Heart right ventricle (tissue), 16 donors: ENCODE data around the gene NID1. TPM values are rescaled to one million over a fixed set of nuclear protein-coding genes. Genes with fewer than 3 reads are reported as not detected.
A peak's percentile ranks its signal among the peaks of the same experiment; 100 is the strongest.

Experiments used
- ATAC-seq, 8 donors: fragments of 200-7000 bp; cut with Tn5 transposase; one replicate each; pipeline ENCODE4 v1.9.1; 2020; ENCODE audit warnings: mild to moderate bottlenecking in 8 of 8, moderate library complexity in 8 of 8, moderate number of reproducible peaks in 1 of 8
- DNase-seq, 2 donors: peaks; one replicate each; pipeline ENCODE4 v3.0.0-alpha.2; 2020
- H3K27ac ChIP-seq, 10 donors: fragments of 200-600 bp; sonication (generic) in 2 of 10; one replicate each; pipeline versions ENCODE4 v1.5.0 to v1.8.0; 2020 to 2022; ENCODE audit warnings: mild to moderate bottlenecking in 3 of 10
- H3K27me3 ChIP-seq, 7 donors: fragments of 200-600 bp; one replicate each; pipeline ENCODE4 v1.8.0; 2021 to 2022; ENCODE audit warnings: mild to moderate bottlenecking in 2 of 7
- H3K36me3 ChIP-seq, 9 donors: fragments of 200-600 bp; sonication (generic) in 1 of 9; one replicate each; pipeline versions ENCODE4 v1.5.0 to v1.8.0; 2020 to 2022; ENCODE audit warnings: mild to moderate bottlenecking in 2 of 9
- H3K4me1 ChIP-seq, 9 donors: fragments of 200-600 bp; sonication (generic) in 1 of 9; one replicate each; pipeline versions ENCODE4 v1.5.0 to v1.8.0; 2020 to 2022; ENCODE audit warnings: mild to moderate bottlenecking in 4 of 9
- H3K4me3 ChIP-seq, 10 donors: fragments of 200-600 bp; sonication (generic) in 2 of 10; one replicate each; pipeline versions ENCODE4 v1.5.0 to v1.8.0; 2020 to 2022; ENCODE audit warnings: mild to moderate bottlenecking in 7 of 10, moderate library complexity in 2 of 10
- H3K9me3 ChIP-seq, 11 donors: fragments of 200-600 bp in 10 of 11; sonication (generic) in 2 of 11; one replicate each; pipeline versions ENCODE4 v1.5.0 to v1.8.0; 2013 to 2022; ENCODE audit warnings: mild to moderate bottlenecking in 2 of 11, control low read depth in 1 of 11, moderate library complexity in 1 of 11
- WGBS, 2 donors: extraction: QIAGEN DNeasy Blood & Tissue Kit; methylation state at CpG; one replicate each; pipeline ENCODE4 v1.1.7; 2013; ENCODE audit warnings: inconsistent platforms in 1 of 2; 5-methylcytosine and 5-hydroxymethylcytosine counted together
- intact Hi-C, 10 donors: fragments of 100-400 bp; cut with DNase I; formaldehyde crosslinking; loops; one replicate each; pipeline versions ENCODE4 v1.11.1 to v1.14.2; 2022
- polyA plus RNA-seq, 2 donors: library from polyadenylated mRNA; stranded (reverse); fragments of 200-250 nt; gene quantifications; one replicate each; pipeline ENCODE4 v1.2.3, GENCODE V29; 2013
- total RNA-seq, 10 donors: library from RNA; stranded (reverse); fragmentation: NEBNext Ultra II Directional in 3 of 10; extraction: Animal tissue kit (Norgen Biotek cat#: 25700) in 3 of 10; gene quantifications; one replicate each; pipeline versions ENCODE4 v1.2.1 to v1.2.4, GENCODE V29; 2021 to 2023
- TF ChIP-seq, protein P1 (sequence below), 9 donors: fragments of 200-600 bp; sonication (generic) in 2 of 9; IDR thresholded peaks; one replicate each; pipeline versions ENCODE4 v1.5.0 to v1.8.0; 2021 to 2022; ENCODE audit warnings: antibody characterized with exemption in 9 of 9, mild to moderate bottlenecking in 5 of 9, moderate library complexity in 1 of 9
- donor health status: Arrhythmogenic right ventricular cardiomyopathy.
- donor health status: ischemic (EF 13 %, LVEDD 7.1; RV severe dilation, severe dysfunction).
- donor health status: healthy with polysubstance abuse.
- donor health status: DM: no; HTN: yes; CAD: no.
- donor health status: DM: no; HTN: no; CAD: no.
- donor health status: ischemic (EF 25% LVEDD 6.9; RV normal size, moderate dysfunction).
- donor health status: ischemic (EF 25% LVEDD 5.7; RV mildly dilated, moderate dysfunction).
- donor health status: healthy.
- donor health status: DM: yes; HTN: yes; CAD: no.
- donor health status: Ischemic cardiomyopathy.
- donor health status: ischemic (EF 35%, LVEDD 5.7; RV mildly dilated, moderate dysfunction).
- donor health status: nonischemic (EF 11% LVEDD 7.7; RV severe dilation, severe dysfunction).
- donor health status: DM: yes; HTN: yes; CAD: no.
- donor health status: PGD.
- donor health status: ischemic (EF 29% LVEDD 5.4; RV normal size, mild dysfunction).
- donor health status: nonischemic (EF 23%, LVEDD 6.1; RV moderate dilation, normal function).

The NID1 gene
- total and polyA plus RNA-seq, 12 donors, result 30.2 to 120 (median 44.4) TPM

DNA sequence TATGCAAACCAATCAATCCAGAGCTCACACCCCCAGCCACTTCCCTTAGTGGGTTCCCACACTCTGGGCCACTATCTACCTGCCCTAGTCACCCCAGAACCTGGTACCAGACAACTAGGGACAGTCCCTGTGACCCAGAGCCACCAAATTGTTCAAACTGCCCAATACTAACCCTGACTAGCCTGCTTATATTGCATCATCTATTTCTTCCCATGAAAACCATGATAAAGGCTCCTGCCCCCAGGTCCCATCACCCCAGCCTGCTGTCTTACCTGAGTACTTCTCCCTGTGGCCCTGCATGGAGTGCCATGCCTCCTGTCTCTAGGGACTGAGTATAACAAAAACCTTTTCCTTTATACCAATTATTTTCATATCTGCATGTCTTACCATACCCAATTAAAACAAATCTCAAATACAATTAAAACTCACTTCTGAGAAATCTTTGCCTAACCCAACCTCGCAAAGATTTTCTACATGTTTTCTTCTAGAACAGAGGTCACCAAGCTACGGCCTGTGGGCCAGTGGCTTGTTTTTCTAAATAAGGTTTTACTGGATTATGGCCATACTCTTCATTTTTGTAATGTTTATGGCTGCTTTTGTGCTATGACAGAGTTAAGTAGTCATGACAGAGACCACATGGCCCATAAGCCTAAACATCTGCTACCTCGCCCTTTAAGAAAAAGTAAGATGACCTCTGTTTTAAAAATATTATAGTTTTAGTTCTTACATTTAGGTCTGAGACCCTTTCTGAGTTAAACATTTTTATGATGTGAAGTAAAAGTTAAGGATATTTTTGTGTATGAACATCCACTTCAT lies 31.0 kb upstream of the NID1 start:
- Histone ChIP-seq H3K27me3 (no peaks in the 10 kb centered on the region), H3K4me1 (peaks cover 0 to 13% (median 0%) of the 10 kb centered on the region in 9 donors), H3K36me3 (no peaks in the 10 kb centered on the region), H3K27ac (no peak overlapping the region), H3K4me3 (no peak overlapping the region), H3K9me3 (peaks cover 0 to 17% (median 0%) of the 10 kb centered on the region in 11 donors)
- WGBS, 2 donors, result 91 to 94% methylated on average over 3 of the region's 3 CpGs
- ATAC-seq, result no peak
- TF ChIP-seq, protein P1, sequence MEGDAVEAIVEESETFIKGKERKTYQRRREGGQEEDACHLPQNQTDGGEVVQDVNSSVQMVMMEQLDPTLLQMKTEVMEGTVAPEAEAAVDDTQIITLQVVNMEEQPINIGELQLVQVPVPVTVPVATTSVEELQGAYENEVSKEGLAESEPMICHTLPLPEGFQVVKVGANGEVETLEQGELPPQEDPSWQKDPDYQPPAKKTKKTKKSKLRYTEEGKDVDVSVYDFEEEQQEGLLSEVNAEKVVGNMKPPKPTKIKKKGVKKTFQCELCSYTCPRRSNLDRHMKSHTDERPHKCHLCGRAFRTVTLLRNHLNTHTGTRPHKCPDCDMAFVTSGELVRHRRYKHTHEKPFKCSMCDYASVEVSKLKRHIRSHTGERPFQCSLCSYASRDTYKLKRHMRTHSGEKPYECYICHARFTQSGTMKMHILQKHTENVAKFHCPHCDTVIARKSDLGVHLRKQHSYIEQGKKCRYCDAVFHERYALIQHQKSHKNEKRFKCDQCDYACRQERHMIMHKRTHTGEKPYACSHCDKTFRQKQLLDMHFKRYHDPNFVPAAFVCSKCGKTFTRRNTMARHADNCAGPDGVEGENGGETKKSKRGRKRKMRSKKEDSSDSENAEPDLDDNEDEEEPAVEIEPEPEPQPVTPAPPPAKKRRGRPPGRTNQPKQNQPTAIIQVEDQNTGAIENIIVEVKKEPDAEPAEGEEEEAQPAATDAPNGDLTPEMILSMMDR (IDR thresholded peaks at IDR 0.05), result no peak
- no peak for DNase-seq
- intact Hi-C loops, result loop anchor here in 1 of 10 donors (2.0 kb wide), 1 partner anchor 31 kb away; the partner anchor contains the start of gene NID1

DNA sequence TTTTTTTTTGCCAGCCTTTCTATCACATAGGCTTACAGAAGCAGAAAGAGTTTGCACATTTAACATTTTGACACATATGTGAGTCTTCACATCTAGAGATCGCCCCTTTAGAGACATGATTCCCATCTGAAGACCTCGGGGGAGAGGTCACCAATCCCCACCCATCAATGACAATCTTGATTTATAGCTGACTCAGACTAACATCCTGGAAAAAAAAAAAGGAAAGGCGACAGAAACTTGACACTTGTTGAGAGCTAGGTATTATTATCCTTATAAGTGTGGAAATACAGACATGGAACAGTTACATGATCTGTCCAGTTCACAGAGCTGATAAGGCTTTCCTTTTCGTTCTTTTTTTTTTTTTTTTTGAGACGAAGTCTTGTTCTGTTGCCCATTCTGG lies 28.0 kb upstream of the NID1 start:
- WGBS, 2 donors, result 34 to 40% methylated on average over 5 of the region's 5 CpGs
- intact Hi-C loops, result no loop called here
- no peak for DNase-seq
- H3K9me3 ChIP-seq, result peaks cover 0 to 17% (median 0%) of the 10 kb centered on the region in 11 donors
- no peaks in the 10 kb centered on the region for H3K27me3 ChIP-seq
- ATAC-seq, result no peak
- H3K36me3 ChIP-seq, result no peaks in the 10 kb centered on the region
- H3K4me3 ChIP-seq, result no peak overlapping the region
- H3K27ac ChIP-seq, result no peak overlapping the region
- TF ChIP-seq, protein P1 (IDR thresholded peaks at IDR 0.05), result no peak
- H3K4me1 ChIP-seq, result peaks cover 0 to 13% (median 0%) of the 10 kb centered on the region in 9 donors

DNA sequence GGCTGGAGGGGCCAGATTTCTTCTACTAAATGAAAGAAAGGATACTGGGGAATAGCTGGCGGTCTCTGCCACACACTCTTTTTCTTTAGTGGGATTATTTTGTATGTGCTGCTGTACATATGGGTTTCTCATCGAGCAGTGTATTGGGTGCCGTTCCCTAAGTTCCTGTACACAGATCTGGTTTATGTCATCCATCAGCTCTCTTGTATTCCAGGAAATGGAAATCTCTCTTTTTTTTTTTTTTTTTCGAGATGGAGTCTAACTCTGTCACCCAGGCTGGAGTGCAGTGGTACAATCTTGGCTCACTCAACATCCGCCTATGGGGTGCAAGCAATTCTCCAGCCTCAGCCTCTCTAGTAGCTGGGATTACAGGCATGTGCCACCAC lies 27.0 kb upstream of the NID1 start:
- DNase-seq (no peak), ATAC-seq (peak in 3 of 8 donors; percentile 26 to 49 (median 36))
- TF ChIP-seq, protein P1 (IDR thresholded peaks at IDR 0.05), result no peak
- WGBS, 2 donors, result 39 to 46% methylated on average over 5 of the region's 5 CpGs
- intact Hi-C loops, result no loop called here
- peaks cover 0 to 15% (median 0%) of the 10 kb centered on the region in 11 donors for H3K9me3 ChIP-seq
- no peak overlapping the region for H3K4me3 ChIP-seq
- no peaks in the 10 kb centered on the region for H3K36me3 ChIP-seq
- H3K27ac ChIP-seq, result no peak overlapping the region
- no peaks in the 10 kb centered on the region for H3K27me3 ChIP-seq
- peaks cover 0 to 9% (median 0%) of the 10 kb centered on the region in 9 donors for H3K4me1 ChIP-seq

DNA sequence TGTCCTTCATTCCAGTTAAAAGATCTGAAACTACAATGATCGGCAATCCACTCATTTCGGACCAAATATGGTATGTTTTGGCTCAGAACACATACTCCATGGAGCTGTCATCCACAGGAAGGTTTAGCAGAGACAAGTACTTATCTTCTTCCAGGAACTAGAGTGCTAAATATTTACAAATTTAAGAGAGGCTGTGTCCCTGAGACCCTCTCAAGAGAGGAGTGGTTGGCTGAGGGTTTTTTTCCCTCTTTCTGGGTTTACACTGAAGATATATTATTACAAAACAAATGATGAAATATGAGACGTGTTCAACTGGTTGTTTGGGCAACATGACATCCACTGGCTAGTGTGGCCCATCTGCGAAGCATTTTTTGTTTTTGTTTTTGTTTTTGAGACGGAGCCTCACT lies 25.9 kb upstream of the NID1 start:
- intact Hi-C loops, result no loop called here
- ATAC-seq, result no peak
- DNase-seq, result no peak
- peaks cover 0 to 4% (median 0%) of the 10 kb centered on the region in 11 donors for H3K9me3 ChIP-seq
- TF ChIP-seq, protein P1 (IDR thresholded peaks at IDR 0.05), result no peak
- no peaks in the 10 kb centered on the region for H3K36me3 ChIP-seq
- H3K27me3 ChIP-seq, result no peaks in the 10 kb centered on the region
- H3K4me3 ChIP-seq, result no peak overlapping the region
- 66 to 74% methylated on average over 5 of the region's 5 CpGs for WGBS, 2 donors
- H3K4me1 ChIP-seq, result peaks cover 0 to 9% (median 0%) of the 10 kb centered on the region in 9 donors
- H3K27ac ChIP-seq, result no peak overlapping the region
